ENCODE measurements around the gene POP7.

The POP7 gene

GRCh38 chr7:100683659-100684533, 22.0 kb upstream of the POP7 start:
- no peak for DNase-seq (ENCODE audit: insufficient read length, low spot score)
- no peak for TF ChIP-seq POLR2A (IDR thresholded peaks at IDR 0.05; ENCODE audit: low read depth, low read length)
- FAIRE-seq: no peak

- TF ChIP-seq POLR2A (IDR thresholded peaks at IDR 0.05; ENCODE audit: low read depth, low read length): no peak
- no peak for FAIRE-seq
- DNase-seq (ENCODE audit: insufficient read length, low spot score): no peak
Measured at GRCh38 chr7:100684534-100685042, 21.3 kb upstream of the POP7 start.

- no peak for TF ChIP-seq POLR2A (IDR thresholded peaks at IDR 0.05; ENCODE audit: low read depth, low read length)
- DNase-seq (ENCODE audit: insufficient read length, low spot score): no peak
Measured at GRCh38 chr7:100685049-100685605, 20.8 kb upstream of the POP7 start.

GRCh38 chr7:100685631-100686145, 20.2 kb upstream of the POP7 start:
- FAIRE-seq: no peak
- DNase-seq (ENCODE audit: insufficient read length, low spot score): no peak
- no peak for TF ChIP-seq POLR2A (IDR thresholded peaks at IDR 0.05; ENCODE audit: low read depth, low read length)

More at GRCh38 chr7:100685049-100685605, 20.8 kb upstream of the POP7 start:
- no peak for FAIRE-seq

GRCh38 chr7:100686201-100686821, 19.6 kb upstream of the POP7 start:
- no peak for DNase-seq (ENCODE audit: insufficient read length, low spot score)
- FAIRE-seq: no peak
- TF ChIP-seq POLR2A (IDR thresholded peaks at IDR 0.05; ENCODE audit: low read depth, low read length): no peak

GRCh38 chr7:100686822-100687211, 19.1 kb upstream of the POP7 start:
- DNase-seq (ENCODE audit: insufficient read length, low spot score) (no peak), FAIRE-seq (no peak)
- TF ChIP-seq POLR2A (IDR thresholded peaks at IDR 0.05; ENCODE audit: low read depth, low read length): no peak

- FAIRE-seq (no peak), DNase-seq (ENCODE audit: insufficient read length, low spot score) (no peak)
- TF ChIP-seq POLR2A (IDR thresholded peaks at IDR 0.05; ENCODE audit: low read depth, low read length): no peak
Measured at GRCh38 chr7:100687261-100687660, 18.7 kb upstream of the POP7 start.

- TF ChIP-seq POLR2A (IDR thresholded peaks at IDR 0.05; ENCODE audit: low read depth, low read length): no peak
- FAIRE-seq: no peak
- DNase-seq (ENCODE audit: insufficient read length, low spot score): no peak
Measured at GRCh38 chr7:100687751-100688300, 18.1 kb upstream of the POP7 start.

- TF ChIP-seq POLR2A (IDR thresholded peaks at IDR 0.05; ENCODE audit: low read depth, low read length): no peak
- FAIRE-seq (no peak), DNase-seq (ENCODE audit: insufficient read length, low spot score) (no peak)
Measured at GRCh38 chr7:100688326-100688860, 17.5 kb upstream of the POP7 start.

GRCh38 chr7:100689230-100690135, 16.4 kb upstream of the POP7 start:
- TF ChIP-seq POLR2A (IDR thresholded peaks at IDR 0.05; ENCODE audit: low read depth, low read length): no peak
- FAIRE-seq (no peak), DNase-seq (ENCODE audit: insufficient read length, low spot score) (no peak)

GRCh38 chr7:100691676-100692577, 14.0 kb upstream of the POP7 start:
- TF ChIP-seq POLR2A (IDR thresholded peaks at IDR 0.05; ENCODE audit: low read depth, low read length): no peak
- no peak for FAIRE-seq
- peak; percentile 85 for DNase-seq (ENCODE audit: insufficient read length, low spot score)

GRCh38 chr7:100692578-100692961, 13.4 kb upstream of the POP7 start:
- DNase-seq (ENCODE audit: insufficient read length, low spot score) (no peak), FAIRE-seq (no peak)
- no peak for TF ChIP-seq POLR2A (IDR thresholded peaks at IDR 0.05; ENCODE audit: low read depth, low read length)

All from H54 (cell line).